Left ventricle myocardium inferior (tissue), 1 donor: Measurements from ENCODE around the gene GRPEL1. TPM values are rescaled to one million over a fixed set of nuclear protein-coding genes. Genes with fewer than 3 reads are reported as not detected.
A peak's percentile ranks its signal among the peaks of the same experiment; 100 is the strongest.

ENCODE experiments used
- DNase-seq: peaks from one replicate; pipeline ENCODE4 v3.0.0-alpha.2; 2020
- H3K27ac ChIP-seq: fragments of 200-600 bp; replicated peaks from 2 replicates; pipeline ENCODE4 v1.8.0; 2021
- H3K27me3 ChIP-seq: fragments of 200-600 bp; 2 replicates; pipeline ENCODE4 v1.8.0; 2021; ENCODE audit warnings: low read depth
- H3K36me3 ChIP-seq: fragments of 200-600 bp; 2 replicates; pipeline ENCODE4 v1.8.0; 2021
- H3K4me1 ChIP-seq: fragments of 200-600 bp; 2 replicates; pipeline ENCODE4 v1.8.0; 2021
- H3K4me3 ChIP-seq: fragments of 200-600 bp; 2 replicates; pipeline ENCODE4 v1.8.0; 2021; ENCODE audit warnings: mild to moderate bottlenecking, moderate library complexity
- H3K9me3 ChIP-seq: fragments of 200-600 bp; replicated peaks from 2 replicates; pipeline ENCODE4 v1.8.0; 2021
- CTCF ChIP-seq: fragments of 200-600 bp; IDR thresholded peaks from 2 replicates; pipeline ENCODE4 v1.8.0; 2021; ENCODE audit warnings: antibody characterized with exemption, mild to moderate bottlenecking, borderline replicate concordance
- intact Hi-C: fragments of 100-400 bp; cut with micrococcal nuclease; formaldehyde crosslinking; loops from one replicate; pipeline ENCODE4 v1.11.0; 2022
- total RNA-seq: library from RNA; stranded (reverse); fragmentation: NEBNext Ultra II Directional; extraction: Animal tissue kit (Norgen Biotek cat#: 25700); gene quantifications from one replicate; pipeline ENCODE4 v1.2.1, GENCODE V29; 2021
- donor health status: DM: no; HTN: yes; CAD: no; lungs with severe emphysema.

GRPEL1 gene
- total RNA-seq, 1 donor from 2014 or later = 58.2 TPM

DNA sequence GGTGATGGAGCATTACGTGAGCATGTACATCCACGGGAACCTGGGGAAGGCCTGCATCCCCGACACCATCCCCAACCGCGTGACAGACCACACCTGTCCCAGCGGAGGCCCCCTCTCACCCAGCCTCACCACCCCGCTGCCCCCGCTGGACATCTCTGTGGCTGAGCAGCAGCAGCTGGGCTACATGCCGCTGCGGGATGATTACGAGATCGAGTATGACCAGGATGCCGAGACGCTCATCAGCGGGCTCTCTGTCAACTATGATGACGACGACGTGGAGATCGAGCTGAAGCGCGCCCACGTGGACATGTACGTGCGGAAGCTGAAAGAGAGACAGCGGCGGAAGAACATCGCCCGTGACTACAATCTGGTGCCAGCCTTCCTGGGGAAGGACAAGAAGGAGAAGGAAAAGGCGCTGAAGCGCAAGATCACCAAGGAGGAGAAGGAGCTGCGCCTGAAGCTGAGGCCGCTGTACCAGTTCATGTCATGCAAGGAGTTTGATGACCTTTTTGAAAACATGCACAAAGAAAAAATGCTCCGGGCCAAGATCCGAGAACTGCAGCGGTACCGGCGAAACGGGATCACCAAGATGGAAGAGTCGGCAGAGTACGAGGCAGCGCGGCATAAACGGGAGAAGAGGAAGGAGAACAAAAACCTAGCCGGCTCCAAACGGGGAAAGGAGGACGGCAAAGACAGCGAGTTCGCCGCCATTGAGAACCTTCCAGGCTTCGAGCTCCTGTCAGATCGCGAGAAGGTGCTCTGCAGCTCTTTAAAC lies 13.6 kb downstream of the GRPEL1 start:
- Histone ChIP-seq H3K4me1 (peaks cover 66% of the 10 kb centered on the region), H3K27ac (no peak overlapping the region), H3K9me3 (no peaks in the 10 kb centered on the region), H3K36me3 (peaks cover 51% of the 10 kb centered on the region), H3K27me3 (no peaks in the 10 kb centered on the region), H3K4me3 (no peak overlapping the region)
- DNase-seq = no peak
- intact Hi-C loops = loop anchor here (10.0 kb wide), 1 partner anchor 329 kb away; no protein-coding TSS in a partner anchor
- TF ChIP-seq CTCF = no peak

GRCh38 chr4:7052923-7053715 lies 14.7 kb downstream of the GRPEL1 start:
- H3K4me3 ChIP-seq = no peak overlapping the region
- peaks cover 71% of the 10 kb centered on the region for H3K4me1 ChIP-seq
- H3K9me3 ChIP-seq = no peaks in the 10 kb centered on the region
- peaks cover 46% of the 10 kb centered on the region for H3K36me3 ChIP-seq
- H3K27me3 ChIP-seq = no peaks in the 10 kb centered on the region
- peak overlapping the region; percentile 49 for H3K27ac ChIP-seq
- TF ChIP-seq CTCF = no peak
- intact Hi-C loops = loop anchor here (10.0 kb wide), 1 partner anchor 328 kb away; no protein-coding TSS in a partner anchor
- peak; percentile 62 for DNase-seq

DNA sequence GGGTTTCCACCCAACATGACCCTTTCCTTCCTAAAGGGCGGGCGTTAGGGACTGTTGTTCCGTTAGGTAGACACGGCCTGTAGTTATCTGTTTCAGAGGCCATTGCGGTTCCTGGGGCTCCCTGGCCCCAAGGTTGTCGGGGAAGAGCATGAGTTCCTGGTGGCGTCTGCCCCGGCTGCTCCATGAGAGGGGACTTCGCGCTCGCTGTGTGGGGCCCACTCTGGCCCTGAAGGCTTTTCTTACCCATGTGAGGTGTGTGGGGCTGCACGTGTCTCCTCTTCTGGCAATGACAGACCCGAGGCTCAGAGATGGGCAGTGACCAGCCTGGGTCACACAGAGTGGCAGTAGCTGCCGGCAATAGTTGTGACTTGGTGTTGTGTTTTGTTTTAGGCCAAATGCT lies 15.6 kb downstream of the GRPEL1 start:
- Histone ChIP-seq H3K4me3 (no peak overlapping the region), H3K4me1 (peaks cover 74% of the 10 kb centered on the region), H3K27me3 (no peaks in the 10 kb centered on the region), H3K27ac (peak overlapping the region; percentile 49), H3K9me3 (no peaks in the 10 kb centered on the region), H3K36me3 (peaks cover 39% of the 10 kb centered on the region)
- no peak for TF ChIP-seq CTCF
- no peak for DNase-seq
- intact Hi-C loops = loop anchor here (10.0 kb wide), 1 partner anchor 328 kb away; no protein-coding TSS in a partner anchor

- H3K27ac ChIP-seq = peak overlapping the region; percentile 49
- H3K36me3 ChIP-seq = peaks cover 35% of the 10 kb centered on the region
- no peak for DNase-seq
- H3K27me3 ChIP-seq = no peaks in the 10 kb centered on the region
- no peaks in the 10 kb centered on the region for H3K9me3 ChIP-seq
- intact Hi-C loops = loop anchor here (10.0 kb wide), 1 partner anchor 327 kb away; no protein-coding TSS in a partner anchor
- H3K4me3 ChIP-seq = no peak overlapping the region
- peaks cover 78% of the 10 kb centered on the region for H3K4me1 ChIP-seq
- no peak for TF ChIP-seq CTCF
These were observed 16.0 kb downstream of the GRPEL1 start for GRCh38 chr4:7051905-7052304.

- no peak overlapping the region for H3K4me3 ChIP-seq
- peaks cover 27% of the 10 kb centered on the region for H3K36me3 ChIP-seq
- no peak for DNase-seq
- peak overlapping the region; percentile 54 for H3K27ac ChIP-seq
- H3K9me3 ChIP-seq = no peaks in the 10 kb centered on the region
- no peaks in the 10 kb centered on the region for H3K27me3 ChIP-seq
- intact Hi-C loops = loop anchor here (10.0 kb wide), 1 partner anchor 326 kb away; no protein-coding TSS in a partner anchor
- TF ChIP-seq CTCF = no peak
- H3K4me1 ChIP-seq = peaks cover 86% of the 10 kb centered on the region
These were observed 16.7 kb downstream of the GRPEL1 start for GRCh38 chr4:7051144-7051495.
